NCI-H2227 (cell line): ENCODE measurements around the gene PHKA2.

ENCODE experiments used
- DNase-seq: peaks from one replicate; lab custom pipeline; 2025; ENCODE audit not compliant: unreplicated experiment; lab: John Stamatoyannopoulos, UW

PHKA2 gene

DNA sequence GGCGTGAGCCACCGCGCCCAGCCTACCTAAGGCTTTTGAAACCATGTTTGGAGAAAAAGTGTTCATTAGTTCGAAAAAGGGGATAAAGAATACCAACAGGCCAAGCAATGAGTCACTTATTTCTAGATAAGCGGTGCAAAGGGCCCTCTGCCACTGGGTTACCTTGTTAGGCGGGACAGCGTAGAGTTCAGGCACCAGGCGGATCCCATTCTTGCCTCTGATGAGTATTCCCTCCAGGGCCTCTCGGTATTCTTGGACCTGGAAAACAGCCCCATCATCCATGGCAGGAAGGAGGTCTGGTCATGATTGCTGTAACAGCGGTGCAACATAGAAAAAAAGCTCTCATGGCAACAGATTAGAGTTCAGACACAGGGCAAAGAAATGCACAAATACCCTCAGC lies 48.0 kb downstream of the PHKA2 start:
- DNase-seq, result no peak

DNA sequence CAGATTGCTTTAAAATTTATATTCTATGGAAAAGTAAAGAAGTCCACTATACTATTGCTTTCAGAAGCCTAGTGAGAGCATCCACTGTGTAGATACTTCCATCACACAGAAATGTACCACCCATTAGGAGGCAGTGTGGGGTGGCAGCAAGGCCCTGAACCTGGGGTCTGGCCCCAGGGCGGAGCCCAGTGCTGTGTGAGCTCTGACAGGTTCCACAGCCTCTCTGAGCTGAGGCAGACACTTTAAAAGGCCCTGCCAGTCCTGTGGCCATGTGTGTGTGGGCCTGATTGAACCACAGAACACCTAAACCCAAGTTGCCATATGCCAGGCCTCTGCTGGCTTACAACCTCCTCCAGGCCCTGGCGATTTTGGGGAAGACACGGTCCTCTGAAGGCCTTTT lies 49.2 kb downstream of the PHKA2 start:
- no peak for DNase-seq

GRCh38 chrX:18933617-18934016 lies 50.3 kb downstream of the PHKA2 start:
- DNase-seq, result no peak

GRCh38 chrX:18931972-18932371 lies 51.9 kb downstream of the PHKA2 start:
- DNase-seq, result peak; percentile 64

DNA sequence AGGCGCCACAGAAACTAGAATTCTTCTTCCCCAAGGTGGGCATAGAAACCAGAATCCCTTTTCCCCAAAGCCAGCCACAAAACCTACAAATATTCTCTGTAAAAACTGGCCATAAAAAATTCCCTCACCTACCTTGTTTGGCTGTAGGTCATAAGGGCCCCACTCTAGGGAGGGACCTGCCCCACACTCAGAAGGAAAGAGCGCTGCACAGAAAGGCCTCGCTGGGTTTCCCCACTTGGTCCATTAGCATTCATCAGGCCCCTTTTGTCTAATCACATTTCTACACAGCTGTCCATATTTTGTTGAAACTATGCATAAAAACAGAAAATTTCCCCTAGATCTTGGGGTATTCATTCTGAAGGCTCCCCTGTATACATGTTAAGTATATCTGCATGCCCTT lies 54.1 kb downstream of the PHKA2 start:
- no peak for DNase-seq

GRCh38 chrX:18927558-18927957 lies 56.4 kb downstream of the PHKA2 start:
- DNase-seq, result peak; percentile 34

DNA sequence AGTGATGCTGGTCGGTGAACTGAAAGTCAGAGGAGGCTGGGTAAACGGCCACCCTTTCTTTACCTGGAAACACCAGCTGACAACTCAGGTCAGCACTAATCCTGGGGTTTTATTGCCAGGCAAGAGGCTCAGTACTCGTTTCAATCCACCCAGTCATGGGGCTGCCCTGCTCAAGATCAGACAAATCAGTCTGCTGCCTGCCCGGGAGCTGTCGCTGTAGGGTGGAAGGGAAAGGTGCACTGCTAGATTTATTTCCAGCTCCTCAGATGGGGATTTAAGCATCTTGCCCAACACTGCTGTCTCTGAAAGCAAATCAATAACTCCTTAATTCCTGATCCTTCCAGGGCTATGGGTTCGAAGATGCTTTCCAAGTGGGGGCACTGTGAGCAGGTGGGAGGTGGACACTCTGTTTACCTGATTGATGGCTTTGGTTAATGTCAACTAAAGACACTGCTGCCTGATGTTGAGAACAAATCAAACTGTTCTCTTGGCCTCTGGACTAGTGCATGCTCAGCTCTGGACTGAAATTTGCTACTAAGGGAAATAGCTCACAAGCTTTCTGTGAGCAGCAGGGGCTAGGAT lies 59.3 kb downstream of the PHKA2 start:
- DNase-seq, result no peak

GRCh38 chrX:18920566-18920965 lies 63.3 kb downstream of the PHKA2 start:
- no peak for DNase-seq

DNA sequence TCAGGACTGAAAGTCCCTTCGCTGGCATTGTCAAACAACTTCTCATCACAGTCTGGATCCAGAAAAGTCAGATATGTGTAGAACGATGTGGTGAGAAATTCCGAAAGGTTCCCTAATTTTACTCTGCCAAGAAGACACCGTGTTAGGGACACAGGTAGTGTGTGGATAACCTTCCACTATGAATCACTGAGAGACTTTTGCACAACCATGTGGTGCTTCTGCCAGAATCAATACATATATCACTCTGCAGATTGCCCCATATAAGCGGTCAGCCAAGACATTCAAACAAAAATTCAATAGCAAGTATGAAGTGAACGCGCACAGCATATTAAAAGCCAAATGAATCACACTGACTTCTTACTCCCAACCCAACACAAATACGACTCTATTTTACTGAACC lies 63.8 kb downstream of the PHKA2 start:
- DNase-seq, result no peak

DNA sequence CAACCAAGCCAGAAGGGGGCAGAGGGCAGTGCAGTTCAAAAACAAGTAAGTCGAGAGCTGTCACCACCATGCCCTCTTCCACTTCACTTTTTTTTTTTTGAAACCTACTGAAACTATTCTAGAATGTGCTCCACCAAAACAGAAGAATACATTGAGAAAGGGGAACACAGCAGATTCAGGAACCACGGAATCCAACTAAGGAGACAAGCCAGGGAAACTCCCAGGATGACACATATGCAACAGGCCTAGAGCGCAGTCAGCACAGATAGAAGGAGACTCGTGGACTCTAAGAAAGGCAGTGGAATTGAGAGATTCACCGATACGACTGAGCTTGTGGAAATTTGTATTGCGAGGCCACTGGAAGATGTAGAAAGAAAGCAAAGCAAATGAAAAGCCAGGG lies 66.1 kb downstream of the PHKA2 start:
- DNase-seq, result no peak

DNA sequence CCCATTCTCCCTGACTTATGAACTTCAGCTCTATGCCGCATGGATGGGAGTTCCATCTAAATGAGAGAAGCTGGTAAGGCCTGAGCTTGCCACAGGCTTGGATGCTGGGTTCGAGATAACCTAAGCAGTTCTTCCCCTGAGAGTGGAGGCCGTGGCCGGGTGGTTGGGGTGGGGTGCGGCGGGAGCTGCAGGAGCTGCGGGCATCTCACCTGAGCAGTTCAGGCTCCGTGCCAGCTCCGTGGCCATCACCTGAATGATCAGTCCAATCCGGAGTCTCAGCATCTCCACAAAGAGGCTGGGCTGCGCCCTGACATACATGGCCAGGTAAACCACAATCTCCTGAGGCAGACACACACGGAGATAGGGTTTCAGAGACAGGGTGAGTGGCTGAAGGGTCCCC lies 77.6 kb downstream of the PHKA2 start:
- no peak for DNase-seq

DNA sequence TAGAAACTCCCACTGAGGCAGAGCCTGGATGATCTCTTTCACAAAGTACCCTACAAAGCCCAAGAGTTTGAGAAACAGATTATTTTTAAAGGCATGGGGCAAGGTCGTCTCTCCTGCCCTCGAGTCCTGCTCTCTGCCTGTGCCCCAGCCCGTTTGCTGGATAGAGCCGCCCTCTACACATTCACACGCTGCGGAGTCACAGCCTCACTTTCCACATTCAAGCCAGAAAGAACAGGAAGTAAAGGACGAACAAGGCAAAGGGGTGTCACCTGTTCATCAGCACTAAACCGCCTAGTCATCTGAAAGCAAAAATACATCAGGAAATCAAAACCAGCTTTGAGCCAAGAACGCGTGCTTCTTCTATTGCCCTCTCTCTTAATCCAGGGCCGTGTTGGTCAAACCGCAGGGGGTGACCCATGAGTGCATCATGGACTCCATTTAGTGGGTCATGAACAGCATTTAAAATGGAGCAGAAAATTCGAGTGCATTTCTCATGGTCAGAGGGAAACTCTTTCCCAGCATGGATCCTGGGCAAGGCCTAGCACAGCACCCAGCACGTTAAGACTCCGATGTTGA lies 83.4 kb downstream of the PHKA2 start:
- DNase-seq, result no peak

DNA sequence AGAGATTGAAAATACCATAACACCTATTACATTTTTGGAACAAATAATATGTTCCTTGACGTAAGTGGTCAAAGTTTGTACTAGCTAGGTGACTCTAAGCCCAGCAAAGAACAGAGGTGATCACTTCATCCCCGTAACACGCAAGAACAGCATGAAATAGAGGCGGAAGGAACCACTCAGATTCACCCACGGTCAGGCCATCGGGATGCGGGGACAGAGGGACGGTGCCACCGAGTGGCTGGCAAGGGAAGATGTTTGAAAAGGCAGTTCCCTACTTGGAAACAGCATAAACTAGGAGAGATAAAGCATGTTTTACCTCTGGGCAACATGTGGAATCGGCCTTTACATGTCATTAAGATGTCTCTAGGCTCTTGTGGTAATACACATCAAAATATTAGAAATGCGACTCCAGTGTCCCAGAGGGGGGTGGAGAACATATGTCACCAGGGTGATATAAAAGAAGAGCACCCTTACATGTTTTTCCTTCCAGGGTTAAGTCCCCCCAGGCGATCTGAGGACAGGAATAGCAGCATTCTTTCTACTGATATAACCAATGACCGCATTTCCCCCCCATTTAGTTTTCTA lies 84.0 kb downstream of the PHKA2 start:
- DNase-seq, result peak; percentile 31

- no peak for DNase-seq
These were observed 85.4 kb downstream of the PHKA2 start for GRCh38 chrX:18898492-18898891.

DNA sequence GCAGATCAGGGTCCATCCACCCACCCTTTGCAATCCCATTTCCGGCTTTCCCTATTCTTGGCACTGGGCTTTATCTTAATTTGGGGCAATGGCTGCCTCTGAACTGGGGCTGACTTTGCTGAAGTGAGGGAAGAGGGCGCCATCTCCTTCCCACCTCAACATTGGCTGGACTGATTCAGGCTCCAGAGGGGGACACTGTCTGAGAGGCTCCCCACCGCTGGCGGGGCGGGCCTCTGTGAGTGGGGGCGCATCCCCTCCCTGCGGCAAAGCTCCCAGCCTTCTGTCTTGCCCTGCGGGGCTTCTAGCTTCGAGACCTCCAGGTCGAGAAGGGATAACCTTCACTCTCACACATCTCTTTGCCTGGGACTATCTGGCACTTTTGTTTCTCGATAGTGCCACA lies 85.8 kb downstream of the PHKA2 start:
- no peak for DNase-seq

DNA sequence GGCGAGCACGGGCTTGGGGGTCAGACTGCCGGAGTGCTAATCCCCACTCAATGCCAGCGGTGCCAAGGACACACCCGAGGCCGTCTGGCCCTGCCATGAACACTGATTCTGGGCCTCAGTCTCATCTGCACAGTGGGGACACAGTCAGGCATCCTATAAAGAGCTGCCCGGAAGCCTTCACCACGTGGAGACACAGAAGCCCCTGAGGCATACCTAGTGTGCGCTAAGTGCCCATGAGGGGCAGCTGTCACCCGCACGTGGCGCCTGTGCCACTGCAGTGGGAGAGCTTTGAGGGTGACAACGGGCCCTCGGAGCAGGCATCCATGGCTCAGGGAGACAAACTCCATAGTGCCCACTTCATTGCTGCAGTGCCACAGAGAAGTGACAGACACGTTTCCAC lies 86.3 kb downstream of the PHKA2 start:
- no peak for DNase-seq

DNA sequence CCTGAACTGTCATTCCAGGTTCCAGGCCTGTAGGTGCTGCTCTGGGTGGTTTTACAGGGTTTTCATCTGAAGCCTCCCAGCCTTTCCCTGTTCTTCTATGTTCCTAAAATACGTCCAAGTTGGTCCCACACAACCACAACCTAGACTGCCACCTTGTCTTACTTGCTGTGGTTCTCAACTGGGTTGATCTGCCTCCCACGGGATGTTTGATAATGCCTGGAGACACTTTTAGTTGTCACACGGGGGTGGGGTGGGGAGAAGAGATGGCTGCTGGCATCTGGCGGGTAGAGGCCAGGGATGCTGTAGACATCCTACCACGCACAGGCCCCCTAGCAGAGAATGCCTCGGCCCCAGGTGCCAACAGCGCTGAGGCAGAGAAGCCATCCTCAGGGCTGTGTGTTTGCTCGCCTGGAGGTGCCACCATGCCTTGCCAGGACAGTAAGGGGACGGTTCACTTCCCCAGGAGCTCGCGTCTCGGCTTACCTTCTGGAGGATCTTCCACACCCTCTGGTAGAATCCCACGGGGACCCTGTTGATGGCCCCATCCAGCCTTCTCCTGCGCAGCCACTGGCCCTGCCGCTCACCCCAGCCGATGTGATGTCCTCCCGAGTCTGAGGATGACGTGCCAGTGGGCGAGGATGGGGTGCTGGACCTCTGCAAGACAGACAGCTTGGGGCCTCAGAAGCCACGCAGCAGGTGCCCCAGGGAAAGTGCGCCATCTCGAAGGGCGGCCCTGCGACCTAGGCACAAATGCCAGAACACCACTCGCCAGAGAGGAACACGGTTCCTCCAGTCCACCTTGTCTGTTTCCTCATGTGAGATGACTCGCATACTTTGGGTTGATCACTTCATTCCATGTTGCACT lies 87.0 kb downstream of the PHKA2 start:
- no peak for DNase-seq

GRCh38 chrX:18895189-18895951 lies 88.5 kb downstream of the PHKA2 start:
- no peak for DNase-seq

DNA sequence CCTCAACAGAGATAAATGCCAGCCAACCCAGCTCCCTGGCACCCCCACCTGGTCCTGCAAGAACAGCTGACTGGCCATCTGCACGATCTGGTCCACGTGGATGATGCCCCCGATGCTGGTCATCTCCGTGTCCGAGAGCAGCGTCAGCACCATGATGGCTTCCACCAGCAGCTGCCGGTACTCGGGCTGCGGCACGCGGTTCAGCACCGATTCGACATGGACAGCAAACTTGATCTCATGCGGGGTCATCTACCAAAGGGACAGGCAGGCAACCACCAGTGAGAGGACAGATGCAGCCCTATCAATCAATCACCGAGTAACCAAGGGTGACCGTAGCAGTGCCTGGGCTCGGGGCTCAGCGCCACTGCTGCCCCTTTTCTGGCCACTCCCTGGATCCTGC lies 89.8 kb downstream of the PHKA2 start:
- DNase-seq, result no peak

GRCh38 chrX:18893536-18893935 lies 90.4 kb downstream of the PHKA2 start:
- DNase-seq, result no peak

GRCh38 chrX:18892899-18893298 lies 91.0 kb downstream of the PHKA2 start:
- no peak for DNase-seq
